Measurements from ENCODE around the gene SRPX2.

GRCh38 chrX:100673397-100673953 lies 29.5 kb downstream of the SRPX2 start:
- TF ChIP-seq CTCF (conservative IDR thresholded peaks at IDR 0.05; ENCODE audit: low read length) (no peak), EZH2phosphoT487 (IDR thresholded peaks at IDR 0.05; ENCODE audit: borderline replicate concordance, low read depth, low read length) (no peak)
